DMS 273 (cell line): ENCODE data around the gene STIMATE.

ENCODE experiments used
- DNase-seq: peaks from one replicate; lab custom pipeline; 2025; ENCODE audit not compliant: unreplicated experiment; lab: John Stamatoyannopoulos, UW

The STIMATE gene

GRCh38 chr3:52843108-52843865, 54.1 kb downstream of the STIMATE start:
- DNase-seq, result no peak

DNA sequence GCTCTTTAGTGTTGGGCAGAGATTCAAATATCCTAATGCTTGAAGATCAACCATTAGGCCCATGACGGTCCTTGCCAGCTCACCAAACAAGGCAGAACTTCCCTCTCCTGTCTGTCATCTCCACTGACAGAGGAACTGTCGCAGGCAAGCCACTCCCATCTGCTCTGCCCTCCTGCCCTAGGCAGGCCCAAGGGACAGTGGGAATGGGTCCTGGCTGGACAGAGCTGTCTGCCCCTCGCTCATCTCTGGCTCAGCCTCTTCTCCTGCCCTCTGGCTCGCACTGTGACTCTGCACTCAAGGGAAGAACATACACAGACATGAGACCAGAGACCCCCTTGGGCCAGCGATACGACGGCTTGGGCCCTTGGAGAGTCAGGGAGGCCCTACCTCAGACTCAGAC, 54.9 kb downstream of the STIMATE start:
- DNase-seq, result no peak

DNA sequence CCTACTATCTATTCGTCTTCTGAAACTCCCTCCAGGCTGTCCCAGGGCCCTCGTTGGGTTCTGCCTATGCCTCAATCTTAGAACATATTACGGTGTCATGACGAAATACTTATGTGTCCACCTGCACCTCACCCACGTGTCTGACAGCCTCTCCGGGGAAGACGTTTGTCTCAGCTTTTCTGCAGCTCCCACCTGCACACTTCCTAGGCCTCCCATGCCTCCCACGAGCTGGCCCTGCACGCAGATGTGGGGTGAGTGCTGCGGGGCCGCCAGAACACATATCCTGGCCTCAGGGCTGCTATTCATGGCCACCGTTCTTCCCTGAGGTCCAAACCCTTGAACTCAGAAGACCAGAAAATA, 55.4 kb downstream of the STIMATE start:
- no peak for DNase-seq

GRCh38 chr3:52841211-52841980, 56.0 kb downstream of the STIMATE start:
- no peak for DNase-seq

DNA sequence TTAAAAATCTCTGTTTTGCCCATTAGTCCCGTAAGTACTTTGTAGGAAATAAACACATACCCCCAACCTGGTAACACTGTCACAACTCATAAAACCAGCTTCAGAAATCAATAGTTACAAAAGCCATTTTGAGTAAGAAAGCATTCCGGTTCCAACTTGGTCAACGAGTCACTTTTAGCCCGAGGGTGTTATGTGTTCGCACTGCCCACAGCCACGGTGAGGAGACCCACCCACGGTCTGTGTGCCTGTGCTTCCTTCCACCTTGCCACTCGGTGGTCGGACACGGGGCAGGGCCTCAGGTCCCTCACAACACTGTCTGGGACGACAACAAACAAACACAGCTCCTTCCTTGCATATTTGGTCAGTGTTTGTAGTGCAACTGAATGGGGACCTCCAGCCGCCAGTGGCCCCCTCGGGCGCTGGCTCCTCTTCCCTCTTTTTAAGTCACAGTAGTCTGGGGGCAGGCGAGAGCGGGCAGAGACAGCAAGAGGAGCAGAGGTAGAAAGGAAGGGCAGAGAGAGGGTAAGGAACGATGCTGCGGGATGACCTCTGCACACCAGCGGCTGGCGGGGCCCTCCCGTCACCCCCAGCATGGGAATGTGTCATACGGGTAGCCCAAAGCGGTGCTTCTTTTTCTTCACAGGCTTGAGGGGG, 57.3 kb downstream of the STIMATE start:
- DNase-seq, result no peak

DNA sequence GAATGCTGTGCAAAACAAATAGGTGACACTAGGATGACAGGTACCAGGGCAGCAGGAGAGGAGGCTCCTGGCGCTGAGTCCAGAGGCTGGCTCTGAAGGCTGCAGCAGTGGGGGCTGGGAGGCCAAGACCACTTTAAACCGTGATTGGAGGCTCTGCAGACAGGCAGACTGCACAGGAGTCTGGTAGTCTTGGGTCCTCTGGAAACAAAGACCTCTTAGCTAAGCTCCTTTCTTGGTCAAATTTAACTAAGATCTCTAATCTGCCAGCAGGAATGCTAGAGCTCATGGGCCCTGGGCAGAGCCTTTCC, 58.1 kb downstream of the STIMATE start:
- no peak for DNase-seq

GRCh38 chr3:52838561-52839267, 58.6 kb downstream of the STIMATE start:
- no peak for DNase-seq

DNA sequence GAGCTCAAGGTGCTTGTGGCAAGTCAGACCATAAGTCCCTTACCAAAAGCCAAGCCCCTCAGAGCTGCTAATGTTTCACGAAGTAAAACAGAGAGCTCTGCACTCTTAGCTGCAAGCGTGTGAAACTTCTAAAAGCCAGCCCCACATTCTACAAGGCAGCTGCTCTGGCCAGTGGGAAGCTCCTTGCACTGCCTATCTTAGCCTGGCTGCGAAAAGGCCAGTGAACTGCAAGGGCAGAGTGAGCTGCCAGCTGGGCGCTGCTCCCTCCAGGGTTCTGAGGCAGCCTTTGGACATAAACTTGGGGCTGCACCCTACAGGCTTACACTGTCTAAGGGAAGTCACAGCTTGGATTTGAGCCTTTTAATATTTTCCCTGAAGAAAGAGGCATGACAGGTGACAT, 60.4 kb downstream of the STIMATE start:
- no peak for DNase-seq

DNA sequence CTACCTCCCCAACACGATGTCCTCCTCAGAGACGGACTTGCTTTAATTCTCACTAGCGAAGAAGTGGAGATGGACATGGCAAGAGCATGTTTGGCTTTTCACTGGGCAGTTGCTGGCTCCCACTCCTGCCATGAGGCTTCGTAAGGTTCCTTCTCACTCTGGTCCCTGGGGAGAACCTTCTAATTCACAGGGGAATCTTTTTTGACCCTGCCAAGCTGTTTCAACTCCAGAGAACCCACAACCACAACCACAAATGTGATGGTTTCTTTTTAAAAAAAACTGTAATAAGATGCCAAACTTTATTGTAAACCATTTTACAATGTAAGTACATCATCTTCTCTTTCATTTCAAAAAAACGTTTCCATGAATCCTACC, 60.9 kb downstream of the STIMATE start:
- no peak for DNase-seq

GRCh38 chr3:52835766-52836470, 61.4 kb downstream of the STIMATE start:
- no peak for DNase-seq

- peak; percentile 62 for DNase-seq
Observed at GRCh38 chr3:52834871-52835501, 62.4 kb downstream of the STIMATE start, which contains the start of gene MUSTN1. TSS of gene MUSTN1 (minus strand) at chr3:52835019. CDS start at chr3:52834948, 71 bp downstream.

DNA sequence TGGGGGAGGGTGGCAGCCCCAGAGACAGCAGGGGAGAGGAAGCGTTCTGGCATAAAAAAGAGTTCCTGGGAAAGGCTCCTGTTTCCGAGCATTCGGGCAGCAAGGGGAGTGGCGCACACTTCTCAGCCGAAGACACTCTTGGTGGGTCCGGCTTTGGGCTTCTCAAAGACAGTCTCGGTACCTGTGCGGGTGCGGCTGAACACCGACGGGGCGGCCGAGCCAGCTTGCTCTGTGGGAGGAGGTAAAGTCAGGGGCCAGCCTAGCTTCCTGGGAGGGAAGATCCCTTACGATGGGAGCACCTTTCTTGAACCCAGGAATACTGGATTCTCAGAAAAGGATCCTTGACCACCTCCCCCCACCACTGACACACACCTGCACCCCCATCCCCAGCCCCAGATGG, 64.1 kb downstream of the STIMATE start:
- no peak for DNase-seq

DNA sequence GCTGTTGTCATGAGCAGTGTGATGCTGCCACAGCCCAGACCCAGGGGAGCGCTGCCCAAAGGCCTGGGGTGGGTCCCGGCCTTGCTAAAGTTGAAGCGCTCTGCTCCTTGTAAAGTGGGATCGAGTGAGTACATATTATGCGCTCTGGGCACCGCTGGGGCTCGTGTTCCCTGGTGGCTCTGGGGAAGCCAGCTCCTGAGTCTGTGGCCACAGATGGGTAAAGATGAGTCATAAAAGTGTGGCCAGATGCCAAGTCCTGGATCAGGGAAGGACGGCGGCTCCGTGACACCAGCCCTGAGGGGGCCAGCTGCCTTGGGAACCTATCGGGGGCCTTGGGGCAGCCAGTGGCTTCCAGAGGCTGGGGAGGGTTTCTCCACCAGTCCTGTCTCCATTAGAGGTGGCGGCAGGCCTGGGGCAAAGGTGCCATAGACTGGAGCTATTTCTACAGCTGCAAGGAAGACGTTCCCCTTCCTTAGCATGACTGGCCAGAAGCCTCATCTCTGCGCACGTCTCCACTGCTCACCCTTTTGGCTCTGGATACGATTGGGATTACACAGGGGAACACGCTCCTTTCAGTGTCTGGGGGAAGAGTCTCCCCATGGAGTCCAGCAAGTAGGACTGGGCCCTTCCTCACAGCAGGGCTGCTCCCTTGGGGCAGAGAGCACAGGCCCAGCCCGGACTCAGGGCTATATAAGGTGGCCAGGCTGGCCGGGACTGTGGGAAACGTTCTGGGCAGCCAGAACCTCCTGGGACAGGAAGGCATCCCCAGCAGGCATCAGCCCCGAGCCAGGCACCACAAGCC, 65.6 kb downstream of the STIMATE start:
- peak; percentile 89 for DNase-seq

- no peak for DNase-seq
Observed at GRCh38 chr3:52830535-52831258, 66.7 kb downstream of the STIMATE start, which contains the start of gene ITIH4. TSS of gene ITIH4 (minus strand) at chr3:52830672. CDS start at chr3:52830642, 30 bp downstream.

- DNase-seq, result no peak
Observed at GRCh38 chr3:52829906-52830463, 67.4 kb downstream of the STIMATE start.

GRCh38 chr3:52829482-52829881, 67.9 kb downstream of the STIMATE start:
- no peak for DNase-seq

GRCh38 chr3:52827866-52828376, 69.4 kb downstream of the STIMATE start:
- DNase-seq, result peak; percentile 6

- no peak for DNase-seq
Observed at GRCh38 chr3:52827441-52827840, 69.9 kb downstream of the STIMATE start.
